Smooth muscle cell of bladder (primary cell): ENCODE results near the gene PRPH. TPM values are rescaled to one million over a fixed set of nuclear protein-coding genes. Genes with fewer than 3 reads are reported as not detected.

Source experiments
- total RNA-seq: library from RNA; depleted of rRNA; stranded (reverse); fragments of >200 nt; gene quantifications from 2 replicates; pipeline ENCODE4 v1.2.3, GENCODE V29; 2014

PRPH gene
- total RNA-seq, result 0.28 and 0.46 TPM in 2 replicates

GRCh38 chr12:49295082-49295936, at the start of gene PRPH:
Gene PRPH (plus strand): TSS chr12:49295147. CDS start chr12:49295201, 54 bp downstream.

GRCh38 chr12:49264873-49265792, 29.8 kb upstream of the PRPH start, which contains the start of gene TUBA1C:
Gene TUBA1C (plus strand): TSS chr12:49265082. CDS start chr12:49265182, 100 bp downstream.

GRCh38 chr12:49322708-49323523, 28.0 kb downstream of the PRPH start, which contains the start of gene TROAP:
Gene TROAP (plus strand): TSS chr12:49323255. CDS start chr12:49323609, 354 bp downstream.

GRCh38 chr12:49336645-49337584, 42.0 kb downstream of the PRPH start, which contains the start of gene C1QL4:
Gene C1QL4 (minus strand): TSS chr12:49337188. CDS start chr12:49336477, 711 bp downstream.

GRCh38 chr12:49346659-49347310, 51.8 kb downstream of the PRPH start, which contains the start of gene DNAJC22:
Gene DNAJC22 (plus strand): TSS chr12:49346888. CDS start chr12:49348873, 1,985 bp downstream.

Other genes starting within 250 kb of the PRPH start
- gene KMT2D, start 234.4 kb upstream of the PRPH start, total RNA-seq, result 14.9 and 20.7 TPM in 2 replicates
- 0.28 TPM in 1 of 2 replicates, not detected in the other for gene RHEBL1, start 225.2 kb upstream of the PRPH start, total RNA-seq
- under 0.01 and 0.09 TPM in 2 replicates for gene DHH, start 200.3 kb upstream of the PRPH start, total RNA-seq
- 57.7 and 58.9 TPM in 2 replicates for gene LMBR1L, start 184.3 kb upstream of the PRPH start, total RNA-seq
- 546 and 788 TPM in 2 replicates for gene TUBA1B, start 163.8 kb upstream of the PRPH start, total RNA-seq
- 514 and 549 TPM in 2 replicates for gene TUBA1A, start 106.1 kb upstream of the PRPH start, total RNA-seq
- gene TUBA1C, start 30.1 kb upstream of the PRPH start, total RNA-seq, result 123 and 179 TPM in 2 replicates
- gene TROAP, start 28.1 kb downstream of the PRPH start, total RNA-seq, result 1.2 and 3.7 TPM in 2 replicates
- gene C1QL4, start 42.0 kb downstream of the PRPH start, total RNA-seq, result under 0.01 TPM in 1 of 2 replicates, not detected in the other
- gene DNAJC22, start 51.7 kb downstream of the PRPH start, total RNA-seq, result 1.8 and 6.0 TPM in 2 replicates
- 27.7 and 31.4 TPM in 2 replicates for gene SPATS2, start 72.3 kb downstream of the PRPH start, total RNA-seq
- under 0.01 and 0.09 TPM in 2 replicates for gene KCNH3, start 243.9 kb downstream of the PRPH start, total RNA-seq